HepG2 (cell line): Measurements from ENCODE around the gene POU1F1. TPM values are rescaled to one million over a fixed set of nuclear protein-coding genes. Genes with fewer than 3 reads are reported as not detected.

Experiments
- ATAC-seq: fragments of 200-7000 bp; cut with Tn5 transposase; 3 replicates; pipeline ENCODE4 v1.9.1; 2020; ENCODE audit warnings: mild to moderate bottlenecking, moderate library complexity
- BruUV-seq: library from RNA; stranded (reverse); fragments of 400-500 nt; replicated peaks from 2 replicates; lab custom pipeline; 2021; lab: Mats Ljungman, UMichigan
- CTCF ChIA-PET: fragments of 300-600 bp; formaldehyde crosslinking; extraction: SDS; loops from one replicate; lab custom pipeline; 2021; ENCODE audit warnings: low total read pairs, inconsistent platforms, low intra/inter-chr PET ratio; lab: Yijun Ruan, JAX
- POLR2A ChIA-PET: fragments of 350-600 bp; sonication (Branson Sonifier 250); formaldehyde crosslinking; loops from one replicate; lab custom pipeline; 2020; ENCODE audit warnings: antibody characterized with exemption, inconsistent platforms; lab: Yijun Ruan, JAX
- DNase-seq: peaks from one replicate; pipeline ENCODE4 v3.0.0-alpha.2; 2015; ENCODE audit warnings: low spot score
- FAIRE-seq: peaks from 3 replicates; lab custom pipeline; 2011; peaks lifted over from hg19 to GRCh38; lab: Jason Lieb, UNC
- H2AFZ ChIP-seq: one replicate; pipeline ENCODE4 v1.6.1; 2011; ENCODE audit warnings: low read length, inconsistent platforms
- H3K27ac ChIP-seq: fragments of 300-600 bp; 3 replicates; pipeline ENCODE4 v1.8.0; 2011; ENCODE audit warnings: mixed run types, mild to moderate bottlenecking, mixed read lengths, low read length, inconsistent platforms; ENCODE audit not compliant: insufficient read depth; ENCODE audit errors: extremely low read length
- H3K27me3 ChIP-seq, 2 experiments: fragments of 200-600 bp in 1 of 2; 2 replicates in 1 of 2; 3 replicates in 1 of 2; pipeline versions ENCODE4 v1.6.0 to v1.8.0; 2011; ENCODE audit warnings: low read length in 2 of 2, mild to moderate bottlenecking in 2 of 2, moderate library complexity in 2 of 2, inconsistent platforms in 1 of 2; ENCODE audit not compliant: insufficient read depth in 2 of 2, control insufficient read depth in 1 of 2
- H3K36me3 ChIP-seq, 2 experiments: fragments of 200-600 bp in 1 of 2; replicated peaks in 1 of 2; 2 replicates in 1 of 2; 3 replicates in 1 of 2; pipeline versions ENCODE4 v1.5.1 to v1.8.0; 2011; ENCODE audit warnings: low read length in 2 of 2, inconsistent platforms in 1 of 2; ENCODE audit not compliant: insufficient read depth in 2 of 2, control insufficient read depth in 1 of 2
- H3K4me1 ChIP-seq: 2 replicates; pipeline ENCODE4 v1.5.1; 2012; ENCODE audit warnings: low read length, inconsistent platforms; ENCODE audit not compliant: insufficient read depth
- H3K4me2 ChIP-seq: 2 replicates; pipeline ENCODE4 v1.6.0; 2011; ENCODE audit warnings: low read depth, low read length, inconsistent platforms
- H3K4me3 ChIP-seq, 3 experiments: fragments of 200-600 bp in 1 of 3; sonication (generic), shearing (Covaris generic) in 1 of 3; replicated peaks in 1 of 3; 2 replicates each; pipeline ENCODE4 v1.5.1; 2011 to 2016; ENCODE audit warnings: low read length in 3 of 3, inconsistent platforms in 2 of 3, low read depth in 2 of 3, mild to moderate bottlenecking in 2 of 3, control low read depth in 1 of 3, mixed read lengths in 1 of 3; ENCODE audit not compliant: insufficient read depth in 1 of 3
- H3K79me2 ChIP-seq: one replicate; pipeline ENCODE4 v1.6.1; 2011; ENCODE audit warnings: low read length, inconsistent platforms; ENCODE audit not compliant: insufficient read depth
- H3K9ac ChIP-seq: 2 replicates; pipeline ENCODE4 v1.6.0; 2011; ENCODE audit warnings: mild to moderate bottlenecking, low read depth, low read length, inconsistent platforms; ENCODE audit not compliant: insufficient read depth
- H3K9me3 ChIP-seq: 2 replicates; pipeline ENCODE4 v1.5.1; 2012; ENCODE audit warnings: mild to moderate bottlenecking, low read length
- H4K20me1 ChIP-seq: 2 replicates; pipeline ENCODE4 v1.6.0; 2011; ENCODE audit warnings: inconsistent platforms, mild to moderate bottlenecking, low read length, moderate library complexity; ENCODE audit not compliant: insufficient read depth
- CBX1 ChIP-seq: IDR thresholded peaks from one replicate; pipeline ENCODE4 v1.6.1; 2016; ENCODE audit warnings: antibody characterized with exemption, low read depth
- ERF ChIP-seq: IDR thresholded peaks from 2 replicates; pipeline ENCODE4 v1.6.1; 2018; ENCODE audit warnings: missing biosample characterization, missing genetic modification reagents
- HCFC1 ChIP-seq: fragments of 150-350 bp; IDR thresholded peaks from 2 replicates; pipeline ENCODE4 v1.6.1; 2014; ENCODE audit warnings: low read depth, low read length
- PCBP2 ChIP-seq: fragments of 200-400 bp; formaldehyde crosslinking; optimal IDR thresholded peaks from 2 replicates; pipeline ENCODE3; 2018; ENCODE audit warnings: low read length, low read depth; ENCODE audit not compliant: poor library complexity, severe bottlenecking
- ZNF33B ChIP-seq: sonication (generic); formaldehyde crosslinking; IDR thresholded peaks from 2 replicates; pipeline ENCODE4 v1.5.1; 2020; ENCODE audit warnings: mild to moderate bottlenecking, missing genetic modification reagents
- ZNF546 ChIP-seq: sonication (generic); formaldehyde crosslinking; conservative IDR thresholded peaks from 2 replicates; pipeline ENCODE4 v1.8.1; 2023; ENCODE audit warnings: mild to moderate bottlenecking, missing genetic modification reagents
- WGBS: methylation state at CpG from one replicate; pipeline ENCODE4 v1.1.6; 2017; ENCODE audit warnings: low lambda C conversion rate; 5-methylcytosine and 5-hydroxymethylcytosine counted together
- in situ Hi-C: cut with HindIII; loops from 2 replicates; pipeline ENCODE4 v1.10.0; 2017; ENCODE audit warnings: low pct_unique_long_range_greater_than_20kb; ENCODE audit not compliant: extremely low pct_ligation_motif_present
- intact Hi-C: fragments of 100-400 bp; cut with micrococcal nuclease; formaldehyde crosslinking; loops from one replicate; pipeline ENCODE4 v1.10.0; 2022; ENCODE audit not compliant: unreplicated experiment
- polyA plus RNA-seq, 8 experiments: library from polyadenylated mRNA; depleted of rRNA in 3 of 8; stranded (reverse) in 7 of 8; unstranded in 1 of 8; fragments of >200 nt; fragmentation: Illumina TruSeq in 4 of 8; extraction: Trizol in 4 of 8; gene quantifications; 2 replicates each; pipeline versions ENCODE4 v1.2.1 to v1.2.3, GENCODE V29; 2011 to 2016; ENCODE audit warnings: low read depth in 4 of 8, missing spikeins in 1 of 8, mixed read lengths in 1 of 8; ENCODE audit not compliant: insufficient read depth in 1 of 8
- total RNA-seq, 5 experiments: library from RNA; depleted of rRNA; stranded (reverse); fragments of >200 nt; fragmentation: Illumina TruSeq; extraction: Trizol; gene quantifications; 2 replicates each; pipeline ENCODE4 v1.2.3, GENCODE V29; 2016; ENCODE audit warnings: low read depth in 1 of 5
- TF ChIP-seq, protein P1 (sequence below): sonication (generic); formaldehyde crosslinking; conservative IDR thresholded peaks from 2 replicates; pipeline ENCODE4 v1.4.0; 2020; ENCODE audit warnings: missing genetic modification reagents
- TF ChIP-seq, protein P2 (sequence below): sonication (generic); formaldehyde crosslinking; IDR thresholded peaks from 2 replicates; pipeline ENCODE4 v1.4.0; 2020; ENCODE audit warnings: missing genetic modification reagents, borderline replicate concordance
- TF ChIP-seq, protein P3 (sequence below): sonication (generic); formaldehyde crosslinking; IDR thresholded peaks from 2 replicates; pipeline ENCODE4 v1.8.1; 2023; ENCODE audit warnings: mild to moderate bottlenecking, inconsistent platforms, moderate library complexity, missing genetic modification reagents, borderline replicate concordance

Gene POU1F1
- total and polyA plus RNA-seq, 2 of the 13 experiments (the other 11 are each of a cell fraction or from before 2014, with no cell fraction given) = not detected

- H3K9ac ChIP-seq = no peak overlapping the region
- in situ Hi-C loops = no loop called here
- TF ChIP-seq ERF (CRISPR knock-in tag) = no peak
- TF ChIP-seq PCBP2 = no peak
- TF ChIP-seq, protein P1, sequence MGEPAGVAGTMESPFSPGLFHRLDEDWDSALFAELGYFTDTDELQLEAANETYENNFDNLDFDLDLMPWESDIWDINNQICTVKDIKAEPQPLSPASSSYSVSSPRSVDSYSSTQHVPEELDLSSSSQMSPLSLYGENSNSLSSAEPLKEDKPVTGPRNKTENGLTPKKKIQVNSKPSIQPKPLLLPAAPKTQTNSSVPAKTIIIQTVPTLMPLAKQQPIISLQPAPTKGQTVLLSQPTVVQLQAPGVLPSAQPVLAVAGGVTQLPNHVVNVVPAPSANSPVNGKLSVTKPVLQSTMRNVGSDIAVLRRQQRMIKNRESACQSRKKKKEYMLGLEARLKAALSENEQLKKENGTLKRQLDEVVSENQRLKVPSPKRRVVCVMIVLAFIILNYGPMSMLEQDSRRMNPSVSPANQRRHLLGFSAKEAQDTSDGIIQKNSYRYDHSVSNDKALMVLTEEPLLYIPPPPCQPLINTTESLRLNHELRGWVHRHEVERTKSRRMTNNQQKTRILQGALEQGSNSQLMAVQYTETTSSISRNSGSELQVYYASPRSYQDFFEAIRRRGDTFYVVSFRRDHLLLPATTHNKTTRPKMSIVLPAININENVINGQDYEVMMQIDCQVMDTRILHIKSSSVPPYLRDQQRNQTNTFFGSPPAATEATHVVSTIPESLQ (CRISPR knock-in tag) = no peak
- TF ChIP-seq, protein P2, sequence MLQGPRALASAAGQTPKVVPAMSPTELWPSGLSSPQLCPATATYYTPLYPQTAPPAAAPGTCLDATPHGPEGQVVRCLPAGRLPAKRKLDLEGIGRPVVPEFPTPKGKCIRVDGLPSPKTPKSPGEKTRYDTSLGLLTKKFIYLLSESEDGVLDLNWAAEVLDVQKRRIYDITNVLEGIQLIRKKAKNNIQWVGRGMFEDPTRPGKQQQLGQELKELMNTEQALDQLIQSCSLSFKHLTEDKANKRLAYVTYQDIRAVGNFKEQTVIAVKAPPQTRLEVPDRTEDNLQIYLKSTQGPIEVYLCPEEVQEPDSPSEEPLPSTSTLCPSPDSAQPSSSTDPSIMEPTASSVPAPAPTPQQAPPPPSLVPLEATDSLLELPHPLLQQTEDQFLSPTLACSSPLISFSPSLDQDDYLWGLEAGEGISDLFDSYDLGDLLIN (CRISPR knock-in tag) = no peak
- TF ChIP-seq ZNF33B (CRISPR knock-in tag) = no peak
- TF ChIP-seq CBX1 = no peak
- TF ChIP-seq, protein P3, sequence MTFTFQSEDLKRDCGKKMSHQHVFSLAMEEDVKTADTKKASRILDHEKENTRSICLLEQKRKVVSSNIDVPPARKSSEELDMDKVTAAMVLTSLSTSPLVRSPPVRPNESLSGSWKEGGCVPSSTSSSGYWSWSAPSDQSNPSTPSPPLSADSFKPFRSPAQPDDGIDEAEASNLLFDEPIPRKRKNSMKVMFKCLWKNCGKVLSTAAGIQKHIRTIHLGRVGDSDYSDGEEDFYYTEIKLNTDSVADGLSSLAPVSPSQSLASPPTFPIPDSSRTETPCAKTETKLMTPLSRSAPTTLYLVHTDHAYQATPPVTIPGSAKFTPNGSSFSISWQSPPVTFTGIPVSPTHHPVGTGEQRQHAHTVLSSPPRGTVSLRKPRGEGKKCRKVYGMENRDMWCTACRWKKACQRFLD (CRISPR knock-in tag) = no peak
- TF ChIP-seq ZNF546 (CRISPR knock-in tag) = no peak
- no peak for TF ChIP-seq HCFC1
- TF ChIP-seq, all 625 proteins: peak for 0
- ChIA-PET POLR2A (no interaction called here), CTCF (no interaction called here)
- H3K27ac ChIP-seq = no peak overlapping the region
- intact Hi-C loops = no loop called here
- no peak for FAIRE-seq
- no peaks in the 10 kb centered on the region for H3K4me1 ChIP-seq
- ATAC-seq = no peak
- WGBS = 68% methylated on average over 1 of the region's 1 CpG
- no peaks in the 10 kb centered on the region for H3K79me2 ChIP-seq
- H4K20me1 ChIP-seq = no peaks in the 10 kb centered on the region
- no peaks in the 10 kb centered on the region for H3K36me3 ChIP-seq
- DNase-seq = no peak
- no peaks in the 10 kb centered on the region for H3K27me3 ChIP-seq
- no peak overlapping the region for H3K4me3 ChIP-seq
- no TSS peak for BruUV-seq
- H3K4me2 ChIP-seq = no peak overlapping the region
- no peak overlapping the region for H2AFZ ChIP-seq
- H3K9me3 ChIP-seq = no peaks in the 10 kb centered on the region
Observed at GRCh38 chr3:87287011-87287410, 10.6 kb upstream of the POU1F1 start.
